Midbrain (tissue), 1 donor: ENCODE measurements around the gene LRRC8E.
A peak's percentile ranks its signal among the peaks of the same experiment; 100 is the strongest.

ENCODE experiments used
- DNase-seq: peaks from one replicate; lab custom pipeline; 2025; lab: John Stamatoyannopoulos, UW

LRRC8E gene

DNA sequence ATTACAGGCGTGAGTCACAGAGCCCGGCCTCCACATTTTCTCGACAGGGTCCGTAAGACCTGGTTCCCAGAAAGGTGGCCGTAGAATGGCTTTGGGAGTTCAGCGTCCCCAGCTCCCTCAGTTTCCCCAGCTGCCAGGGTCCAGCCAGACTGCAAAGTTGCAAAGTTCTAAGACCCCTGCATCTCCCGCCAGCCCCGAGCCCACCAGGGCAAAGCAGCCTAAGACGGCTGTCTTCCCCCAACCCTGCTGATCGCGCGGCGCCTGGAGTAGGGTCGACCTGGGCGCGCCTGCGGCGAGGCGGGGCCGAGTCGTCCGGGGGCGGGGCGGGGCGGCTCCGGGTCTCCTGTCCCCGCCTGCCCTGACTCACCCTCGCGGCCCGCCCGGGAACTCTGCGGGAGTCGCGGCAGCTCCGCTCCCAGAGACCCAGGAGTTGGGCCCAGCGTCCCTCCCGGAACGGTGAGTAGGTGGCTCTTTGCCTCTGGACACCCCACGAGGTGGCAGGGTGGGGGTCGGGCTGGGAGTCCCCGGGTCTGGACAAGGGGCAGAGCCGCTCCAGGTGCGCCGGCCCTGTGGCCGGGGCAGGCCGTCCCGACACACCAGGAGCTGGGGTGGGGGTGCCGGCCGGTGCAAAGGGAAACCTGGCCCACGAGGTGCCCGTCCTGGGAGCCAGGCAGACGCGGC lies at the start of gene LRRC8E:
Gene LRRC8E (plus strand): TSS at position 366 of the 681 bp plus-strand sequence. CDS start 7,094 bp downstream, outside the sequence.
- DNase-seq: no peak

DNA sequence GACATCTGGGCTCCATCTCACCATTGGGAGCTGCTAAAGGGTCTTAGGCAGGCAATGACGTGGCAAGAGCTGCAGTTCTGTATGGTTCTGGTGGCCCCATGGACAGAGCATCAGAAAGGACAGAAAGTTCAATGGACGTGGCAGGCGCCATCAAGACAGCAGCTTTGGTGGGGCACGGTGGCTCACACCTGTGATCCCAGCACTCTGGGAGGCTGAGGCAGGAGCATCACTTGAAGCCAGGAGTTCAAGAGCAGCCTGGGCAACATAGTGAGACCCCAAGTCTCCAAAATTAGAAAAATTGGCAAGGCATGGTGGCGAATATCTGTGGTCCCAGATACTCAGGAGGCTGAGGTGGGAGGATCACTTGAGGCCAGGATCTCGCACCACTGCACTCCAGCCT lies 48.8 kb upstream of the LRRC8E start:
- DNase-seq: no peak

GRCh38 chr19:7840629-7841028 lies 47.7 kb upstream of the LRRC8E start:
- no peak for DNase-seq

DNA sequence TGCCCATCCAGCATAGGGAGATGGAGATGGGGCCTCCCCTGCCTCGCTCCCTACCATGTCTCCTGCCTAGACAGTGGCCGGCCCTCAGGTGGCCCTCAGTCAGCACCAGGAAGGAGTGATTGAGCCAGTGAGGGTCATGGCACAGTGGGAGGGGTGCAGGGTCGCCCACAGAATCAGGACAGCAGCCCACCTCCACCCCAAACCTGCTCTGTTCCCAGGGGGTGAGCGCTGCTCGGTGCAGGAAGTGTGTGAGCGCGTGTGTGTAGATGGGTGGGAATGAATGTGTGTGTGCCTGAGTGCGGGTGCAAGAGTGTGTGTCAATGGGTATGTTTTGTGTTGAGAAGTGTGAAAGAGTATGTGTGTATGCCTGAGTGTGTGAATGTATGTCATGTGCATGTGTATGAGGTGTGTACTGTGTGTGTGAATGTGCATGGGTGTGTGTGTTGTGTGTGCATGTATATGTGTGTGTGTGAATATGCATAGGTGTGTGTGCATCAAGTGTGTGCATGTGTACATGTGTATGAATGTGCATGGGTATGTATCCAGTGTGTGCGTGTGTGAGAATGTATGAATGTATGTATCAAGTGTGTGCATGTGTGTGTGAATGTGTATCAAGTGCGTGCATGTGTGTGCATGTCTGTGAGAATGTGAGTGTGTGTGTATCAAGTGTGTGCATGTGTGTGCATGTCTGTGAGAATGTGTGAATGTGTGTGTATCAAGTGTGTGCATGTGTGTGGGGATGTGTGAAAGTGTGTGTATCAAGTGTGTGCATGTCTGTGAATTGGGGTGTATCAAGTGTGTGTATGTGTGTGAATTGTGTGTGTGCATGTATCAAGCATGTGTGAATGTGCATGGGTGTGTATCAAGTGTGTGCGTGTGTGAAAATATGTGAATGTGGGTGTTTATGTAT lies 46.3 kb upstream of the LRRC8E start:
- no peak for DNase-seq

- DNase-seq: no peak
These were observed 45.5 kb upstream of the LRRC8E start for GRCh38 chr19:7842661-7843294.

- DNase-seq: no peak
These were observed 44.8 kb upstream of the LRRC8E start for GRCh38 chr19:7843521-7843920.

DNA sequence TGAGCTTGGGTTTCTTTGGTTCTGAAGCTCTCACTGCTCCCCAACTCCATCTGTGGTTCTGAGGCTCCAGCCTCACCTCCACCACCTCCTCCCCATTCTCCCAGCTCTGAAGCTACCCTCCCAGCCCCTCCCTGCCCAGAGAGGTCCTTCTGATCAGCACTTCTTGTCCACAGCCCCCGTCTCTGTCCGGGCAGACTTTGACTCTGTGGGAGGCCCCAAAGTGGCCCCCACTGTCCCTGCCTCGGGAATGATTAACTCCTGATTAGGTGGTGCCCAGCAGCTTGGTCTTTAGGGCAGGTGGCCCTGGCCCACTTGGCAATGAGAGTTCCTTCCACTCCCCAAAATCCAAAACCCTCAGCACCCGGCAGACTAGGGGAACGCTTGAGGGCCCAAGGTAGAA lies 43.9 kb upstream of the LRRC8E start:
- DNase-seq: no peak

GRCh38 chr19:7844951-7845350 lies 43.4 kb upstream of the LRRC8E start:
- no peak for DNase-seq

GRCh38 chr19:7845390-7846154 lies 42.7 kb upstream of the LRRC8E start:
- no peak for DNase-seq

- DNase-seq: no peak
These were observed 42.1 kb upstream of the LRRC8E start for GRCh38 chr19:7846155-7846646.

GRCh38 chr19:7847664-7848063 lies 40.6 kb upstream of the LRRC8E start:
- no peak for DNase-seq

GRCh38 chr19:7848779-7849457 lies 39.4 kb upstream of the LRRC8E start:
- peak; percentile 31 for DNase-seq

- DNase-seq: no peak
These were observed 38.7 kb upstream of the LRRC8E start for GRCh38 chr19:7849631-7849999.

- no peak for DNase-seq
These were observed 38.1 kb upstream of the LRRC8E start for GRCh38 chr19:7850000-7850813.

GRCh38 chr19:7850945-7851622 lies 37.2 kb upstream of the LRRC8E start:
- no peak for DNase-seq

- DNase-seq: peak; percentile 92
These were observed 36.4 kb upstream of the LRRC8E start for GRCh38 chr19:7851623-7852500.

GRCh38 chr19:7852851-7853769 lies 35.2 kb upstream of the LRRC8E start:
- peak; percentile 72 for DNase-seq

GRCh38 chr19:7853770-7854128 lies 34.6 kb upstream of the LRRC8E start:
- no peak for DNase-seq
